Activated CD4-positive, alpha-beta T cell treated with anti-CD3 and anti-CD28 coated beads, Interleukin-2, amount 10 ng/mL, durations not matched to agents 24 days and 14 days (primary cell): ENCODE measurements around the gene GJD2. TPM values are rescaled to one million over a fixed set of nuclear protein-coding genes. Genes with fewer than 3 reads are reported as not detected.

ENCODE experiments used
- DNase-seq: peaks from one replicate; pipeline ENCODE4 v3.0.0; 2022
- H3K27ac Mint-ChIP-seq: one replicate; pipeline ENCODE4 v1.8.0; 2022; ENCODE audit warnings: mild to moderate bottlenecking, mixed read lengths
- H3K27me3 Mint-ChIP-seq: one replicate; pipeline ENCODE4 v1.8.0; 2022; ENCODE audit warnings: mixed read lengths
- H3K36me3 Mint-ChIP-seq: one replicate; pipeline ENCODE4 v1.8.0; 2022; ENCODE audit warnings: low read depth, mild to moderate bottlenecking, mixed read lengths
- H3K4me1 Mint-ChIP-seq: one replicate; pipeline ENCODE4 v1.8.0; 2021; ENCODE audit warnings: mixed read lengths
- H3K4me3 Mint-ChIP-seq: one replicate; pipeline ENCODE4 v1.8.0; 2022; ENCODE audit warnings: mild to moderate bottlenecking, moderate library complexity, mixed read lengths
- H3K9me3 Mint-ChIP-seq: one replicate; pipeline ENCODE4 v1.8.0; 2021; ENCODE audit warnings: mixed read lengths
- intact Hi-C: fragments of 100-400 bp; cut with micrococcal nuclease; formaldehyde crosslinking; loops from one replicate; pipeline ENCODE4 v1.15.1; 2023
- total RNA-seq: library from RNA; stranded (reverse); gene quantifications from 2 replicates; pipeline ENCODE4 v1.2.3, GENCODE V29; 2022

The GJD2 gene
- total RNA-seq, 1 donor from 2014 or later, result not detected

GRCh38 chr15:34708422-34708821, 46.4 kb downstream of the GJD2 start:
- Mint-ChIP-seq H3K27ac (no peak overlapping the region), H3K4me1 (no peaks in the 10 kb centered on the region), H3K4me3 (no peak overlapping the region), H3K36me3 (no peaks in the 10 kb centered on the region), H3K27me3 (peaks cover 40% of the 10 kb centered on the region), H3K9me3 (no peaks in the 10 kb centered on the region)
- no peak for DNase-seq
- intact Hi-C loops, result loop anchor here (2.0 kb wide), 1 partner anchor 212 kb away; no protein-coding TSS in a partner anchor

- Mint-ChIP-seq H3K4me3 (no peak overlapping the region), H3K9me3 (no peaks in the 10 kb centered on the region), H3K4me1 (no peaks in the 10 kb centered on the region), H3K27me3 (peaks cover 16% of the 10 kb centered on the region), H3K27ac (no peak overlapping the region), H3K36me3 (no peaks in the 10 kb centered on the region)
- intact Hi-C loops, result no loop called here
- no peak for DNase-seq
Measured at GRCh38 chr15:34701536-34701935, 53.3 kb downstream of the GJD2 start.

Other genes starting within 250 kb of the GJD2 start
- 210 and 234 TPM in 2 replicates for gene GOLGA8B, start 171.3 kb downstream of the GJD2 start, total RNA-seq
- gene ACTC1, start 40.6 kb upstream of the GJD2 start, total RNA-seq, result not detected in 2 replicates
- gene AQR, start 214.7 kb upstream of the GJD2 start, total RNA-seq, result 47.3 and 50.2 TPM in 2 replicates
- 53.9 and 56.3 TPM in 2 replicates for gene ZNF770, start 233.3 kb upstream of the GJD2 start, total RNA-seq